Loucy (cell line): ENCODE results near the gene TPM1.

Source experiments
- H2AFZ ChIP-seq: fragments of 200-600 bp; sonication (generic); 2 replicates; pipeline ENCODE4 v1.6.0; 2016; ENCODE audit warnings: antibody characterized with exemption, mild to moderate bottlenecking, low read length, moderate library complexity
- H3F3A ChIP-seq: fragments of 200-600 bp; 2 replicates; pipeline ENCODE4 v1.6.0; 2016; ENCODE audit warnings: antibody characterized with exemption, low read depth, mild to moderate bottlenecking
- H3K27me3 ChIP-seq: fragments of 200-600 bp; sonication (generic); 2 replicates; pipeline ENCODE4 v1.6.1; 2014; ENCODE audit warnings: low read length, mild to moderate bottlenecking; ENCODE audit not compliant: insufficient read depth, poor library complexity, severe bottlenecking
- H3K36me3 ChIP-seq: fragments of 200-600 bp; sonication (generic); 2 replicates; pipeline ENCODE4 v1.6.1; 2016; ENCODE audit warnings: low read length; ENCODE audit not compliant: insufficient read depth
- H3K4me1 ChIP-seq: fragments of 200-600 bp; sonication (generic); 2 replicates; pipeline ENCODE4 v1.5.1; 2014; ENCODE audit warnings: low read length, mild to moderate bottlenecking; ENCODE audit not compliant: insufficient read depth, poor library complexity, severe bottlenecking
- H3K4me2 ChIP-seq: fragments of 200-600 bp; sonication (generic); 2 replicates; pipeline ENCODE4 v1.6.0; 2014; ENCODE audit warnings: antibody characterized with exemption, low read length, low read depth, mild to moderate bottlenecking; ENCODE audit not compliant: poor library complexity, severe bottlenecking
- H3K4me3 ChIP-seq: fragments of 200-600 bp; sonication (generic); 2 replicates; pipeline ENCODE4 v1.5.1; 2014; ENCODE audit warnings: low read length, mild to moderate bottlenecking, mixed read lengths; ENCODE audit not compliant: poor library complexity, severe bottlenecking
- H3K79me2 ChIP-seq: fragments of 200-600 bp; sonication (generic); 2 replicates; pipeline ENCODE4 v1.6.1; 2014; ENCODE audit warnings: low read length; ENCODE audit not compliant: insufficient read depth
- H3K9ac ChIP-seq: fragments of 200-600 bp; sonication (generic); 2 replicates; pipeline ENCODE4 v1.6.0; 2014; ENCODE audit warnings: mild to moderate bottlenecking, low read depth, low read length, moderate library complexity; ENCODE audit not compliant: poor library complexity, severe bottlenecking
- H3K9me2 ChIP-seq: fragments of 200-600 bp; sonication (generic); replicated peaks from 2 replicates; pipeline ENCODE4 v1.6.1; 2016; ENCODE audit warnings: low read depth, low read length, mixed read lengths
- H3K9me3 ChIP-seq: fragments of 200-600 bp; sonication (generic); 2 replicates; pipeline ENCODE4 v1.6.1; 2014; ENCODE audit warnings: mild to moderate bottlenecking, antibody characterized with exemption, low read length, low read depth; ENCODE audit not compliant: insufficient read depth
- H4K20me1 ChIP-seq: fragments of 200-600 bp; sonication (generic); 2 replicates; pipeline ENCODE4 v1.6.0; 2014; ENCODE audit warnings: antibody characterized with exemption, low read length, mild to moderate bottlenecking; ENCODE audit not compliant: insufficient read depth, poor library complexity, severe bottlenecking
- EZH2phosphoT487 ChIP-seq: fragments of 200-600 bp; IDR thresholded peaks from 2 replicates; pipeline ENCODE4 v1.6.1; 2018; ENCODE audit warnings: antibody characterized with exemption, mild to moderate bottlenecking, moderate library complexity, borderline replicate concordance
- TF ChIP-seq, protein P1 (sequence below): fragments of 200-600 bp; sonication (generic); conservative IDR thresholded peaks from 2 replicates; pipeline ENCODE4 v1.5.1; 2014; ENCODE audit warnings: mild to moderate bottlenecking, antibody characterized with exemption, low read length

The TPM1 gene

DNA sequence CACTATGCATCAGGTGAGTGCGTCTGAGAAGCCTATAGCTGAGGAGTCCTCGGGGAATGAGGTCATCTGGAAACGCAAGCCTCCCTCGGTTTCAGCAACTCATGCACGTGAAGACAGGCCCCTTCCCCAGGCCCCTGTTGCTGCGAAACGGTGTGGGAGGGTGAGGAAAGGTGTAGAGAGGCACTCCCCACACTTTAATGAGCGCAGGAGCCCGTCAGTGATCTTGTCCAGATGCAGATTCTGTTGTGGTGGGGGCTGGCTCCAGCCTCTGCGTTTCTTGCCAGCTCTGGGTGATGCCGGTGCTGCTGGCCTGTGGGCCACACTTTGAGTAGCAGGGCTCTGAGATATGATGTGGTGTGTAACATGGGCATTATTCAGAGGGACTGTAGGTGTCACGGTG, 40.5 kb downstream of the TPM1 start:
- Histone ChIP-seq H2AFZ (no peak overlapping the region), H3K4me2 (no peak overlapping the region), H3K9me2 (no peaks in the 10 kb centered on the region), H4K20me1 (no peaks in the 10 kb centered on the region), H3K4me3 (no peak overlapping the region), H3K9ac (no peak overlapping the region), H3K27me3 (no peaks in the 10 kb centered on the region), H3K4me1 (no peaks in the 10 kb centered on the region), H3K9me3 (no peaks in the 10 kb centered on the region), H3F3A (no peaks in the 10 kb centered on the region), H3K79me2 (no peaks in the 10 kb centered on the region), H3K36me3 (no peaks in the 10 kb centered on the region)
- TF ChIP-seq EZH2phosphoT487, result no peak
- TF ChIP-seq, protein P1, sequence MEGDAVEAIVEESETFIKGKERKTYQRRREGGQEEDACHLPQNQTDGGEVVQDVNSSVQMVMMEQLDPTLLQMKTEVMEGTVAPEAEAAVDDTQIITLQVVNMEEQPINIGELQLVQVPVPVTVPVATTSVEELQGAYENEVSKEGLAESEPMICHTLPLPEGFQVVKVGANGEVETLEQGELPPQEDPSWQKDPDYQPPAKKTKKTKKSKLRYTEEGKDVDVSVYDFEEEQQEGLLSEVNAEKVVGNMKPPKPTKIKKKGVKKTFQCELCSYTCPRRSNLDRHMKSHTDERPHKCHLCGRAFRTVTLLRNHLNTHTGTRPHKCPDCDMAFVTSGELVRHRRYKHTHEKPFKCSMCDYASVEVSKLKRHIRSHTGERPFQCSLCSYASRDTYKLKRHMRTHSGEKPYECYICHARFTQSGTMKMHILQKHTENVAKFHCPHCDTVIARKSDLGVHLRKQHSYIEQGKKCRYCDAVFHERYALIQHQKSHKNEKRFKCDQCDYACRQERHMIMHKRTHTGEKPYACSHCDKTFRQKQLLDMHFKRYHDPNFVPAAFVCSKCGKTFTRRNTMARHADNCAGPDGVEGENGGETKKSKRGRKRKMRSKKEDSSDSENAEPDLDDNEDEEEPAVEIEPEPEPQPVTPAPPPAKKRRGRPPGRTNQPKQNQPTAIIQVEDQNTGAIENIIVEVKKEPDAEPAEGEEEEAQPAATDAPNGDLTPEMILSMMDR, result no peak

GRCh38 chr15:63083541-63083940, 41.0 kb downstream of the TPM1 start:
- H3K9ac ChIP-seq, result no peak overlapping the region
- H4K20me1 ChIP-seq, result no peaks in the 10 kb centered on the region
- H3K27me3 ChIP-seq, result no peaks in the 10 kb centered on the region
- no peaks in the 10 kb centered on the region for H3K36me3 ChIP-seq
- no peaks in the 10 kb centered on the region for H3K9me2 ChIP-seq
- no peak overlapping the region for H3K4me3 ChIP-seq
- TF ChIP-seq, protein P1, result no peak
- TF ChIP-seq EZH2phosphoT487, result no peak
- no peaks in the 10 kb centered on the region for H3F3A ChIP-seq
- no peaks in the 10 kb centered on the region for H3K9me3 ChIP-seq
- H3K4me1 ChIP-seq, result peaks cover under 1% of the 10 kb centered on the region
- no peak overlapping the region for H2AFZ ChIP-seq
- no peaks in the 10 kb centered on the region for H3K79me2 ChIP-seq
- no peak overlapping the region for H3K4me2 ChIP-seq

DNA sequence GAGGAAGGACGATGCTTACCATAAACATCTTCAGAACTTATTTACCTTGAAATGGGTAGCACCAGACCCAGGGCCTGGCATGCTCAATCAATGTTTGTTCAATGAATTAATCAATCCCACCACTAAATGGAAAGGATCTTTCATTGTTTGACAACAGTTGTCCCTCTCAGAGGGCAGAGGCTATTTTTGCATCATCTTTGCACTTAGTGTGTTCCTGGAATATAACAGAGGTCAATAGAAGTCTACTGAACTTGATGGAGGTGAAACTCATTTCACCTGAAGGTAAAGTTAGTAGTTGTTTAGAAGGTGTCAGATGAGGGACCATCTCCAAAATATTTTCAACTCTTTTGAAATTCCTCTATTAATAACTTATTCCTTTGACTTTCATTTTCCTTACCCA, 42.3 kb downstream of the TPM1 start:
- no peaks in the 10 kb centered on the region for H3K9me3 ChIP-seq

More for the DNA sequence above, 42.3 kb downstream of the TPM1 start:
- Histone ChIP-seq H3K9me2 (no peaks in the 10 kb centered on the region), H3K9ac (no peak overlapping the region), H2AFZ (no peak overlapping the region), H3K4me2 (no peak overlapping the region), H3K4me3 (no peak overlapping the region), H3F3A (no peaks in the 10 kb centered on the region), H3K36me3 (no peaks in the 10 kb centered on the region), H4K20me1 (no peaks in the 10 kb centered on the region), H3K4me1 (peaks cover 13% of the 10 kb centered on the region), H3K27me3 (no peaks in the 10 kb centered on the region), H3K79me2 (no peaks in the 10 kb centered on the region)
- TF ChIP-seq, protein P1, result no peak
- TF ChIP-seq EZH2phosphoT487, result no peak
